GM12878 (cell line): ENCODE results near the gene DNAJC15. TPM values are rescaled to one million over a fixed set of nuclear protein-coding genes. Genes with fewer than 3 reads are reported as not detected.

ENCODE experiments used
- ATAC-seq: fragments of 200-7000 bp; cut with Tn5 transposase; 3 replicates; pipeline ENCODE4 v1.9.1; 2020; ENCODE audit warnings: mild to moderate bottlenecking, moderate library complexity
- BruUV-seq: library from RNA; stranded (reverse); fragments of 400-500 nt; replicated peaks from 2 replicates; lab custom pipeline; 2021; lab: Mats Ljungman, UMichigan
- CTCF ChIA-PET: fragments of 300-600 bp; sonication (Branson Sonifier 250); formaldehyde crosslinking; extraction: SDS; loops from one replicate; lab custom pipeline; 2021; ENCODE audit warnings: inconsistent platforms; lab: Yijun Ruan, JAX
- POLR2A ChIA-PET: fragments of 350-600 bp; formaldehyde crosslinking; extraction: SDS; loops from one replicate; lab custom pipeline; 2021; ENCODE audit warnings: inconsistent platforms; lab: Charles Lee
- RAD21 ChIA-PET: fragments of 300-600 bp; sonication (Branson Sonifier 250); formaldehyde crosslinking; loops from one replicate; lab custom pipeline; 2023; ENCODE audit warnings: antibody characterized with exemption; ENCODE audit not compliant: unreplicated experiment; lab: Charles Lee
- SMC1A ChIA-PET: fragments of 300-600 bp; sonication (Branson Sonifier 250); formaldehyde crosslinking; loops from one replicate; lab custom pipeline; 2023; ENCODE audit not compliant: unreplicated experiment, uncharacterized antibody; lab: Charles Lee
- DNase-seq: peaks from one replicate; pipeline ENCODE4 v3.0.0-alpha.2; 2011; ENCODE audit warnings: low read depth, low spot score
- FAIRE-seq: peaks from 3 replicates; lab custom pipeline; 2011; peaks lifted over from hg19 to GRCh38; lab: Jason Lieb, UNC
- H2AFZ ChIP-seq: 2 replicates; pipeline ENCODE4 v1.6.0; 2011; ENCODE audit warnings: low read depth, low read length, control low read depth; ENCODE audit not compliant: control insufficient read depth
- H3K27ac ChIP-seq: 2 replicates; pipeline ENCODE4 v1.5.1; 2011; ENCODE audit warnings: control low read depth; ENCODE audit not compliant: control insufficient read depth, insufficient read depth
- H3K27me3 ChIP-seq, 2 experiments: replicated peaks in 1 of 2; 2 replicates each; pipeline versions ENCODE4 v1.6.0 to v1.6.1; 2011; ENCODE audit warnings: low read length in 1 of 2; ENCODE audit not compliant: control insufficient read depth in 2 of 2, insufficient read depth in 2 of 2
- H3K36me3 ChIP-seq, 2 experiments: 2 replicates each; pipeline ENCODE4 v1.5.1; 2011; ENCODE audit warnings: low read length in 1 of 2; ENCODE audit not compliant: control insufficient read depth in 2 of 2, insufficient read depth in 2 of 2
- H3K4me1 ChIP-seq: 2 replicates; pipeline ENCODE4 v1.6.1; 2011; ENCODE audit warnings: mild to moderate bottlenecking, low read length, moderate library complexity, mixed read lengths; ENCODE audit not compliant: control insufficient read depth, insufficient read depth
- H3K4me2 ChIP-seq: 2 replicates; pipeline ENCODE4 v1.6.0; 2011; ENCODE audit warnings: control low read depth; ENCODE audit not compliant: control insufficient read depth, insufficient read depth
- H3K4me3 ChIP-seq: fragments of 200-600 bp; sonication (generic); 2 replicates; pipeline ENCODE4 v1.5.1; 2016
- H3K79me2 ChIP-seq: 2 replicates; pipeline ENCODE4 v1.6.0; 2011; ENCODE audit warnings: low read length; ENCODE audit not compliant: control insufficient read depth, insufficient read depth
- H3K9ac ChIP-seq: 2 replicates; pipeline ENCODE4 v1.8.0; 2011; ENCODE audit warnings: low read length, control low read depth, mixed read lengths; ENCODE audit not compliant: control insufficient read depth, insufficient read depth
- H3K9me3 ChIP-seq: replicated peaks from 3 replicates; pipeline ENCODE4 v1.5.1; 2011; ENCODE audit warnings: mild to moderate bottlenecking, low read length; ENCODE audit not compliant: control insufficient read depth, insufficient read depth
- H4K20me1 ChIP-seq: 2 replicates; pipeline ENCODE4 v1.6.0; 2011; ENCODE audit not compliant: control insufficient read depth, insufficient read depth
- ASH2L ChIP-seq: fragments of 300-600, 200-600 bp; sonication (generic); IDR thresholded peaks from 2 replicates; pipeline ENCODE4 v1.6.1; 2017; ENCODE audit warnings: low read depth, mild to moderate bottlenecking, borderline replicate concordance
- CEBPB ChIP-seq, 2 experiments: fragments of 150-350 bp in 1 of 2; IDR thresholded peaks; 2 replicates each; pipeline ENCODE4 v1.6.1; 2012 to 2014; ENCODE audit warnings: low read depth in 2 of 2, low read length in 2 of 2, borderline replicate concordance in 1 of 2, inconsistent platforms in 1 of 2
- CHD4 ChIP-seq: fragments of 200-600 bp; sonication (generic); IDR thresholded peaks from 2 replicates; pipeline ENCODE4 v1.6.1; 2016; ENCODE audit warnings: mild to moderate bottlenecking
- CUX1 ChIP-seq: IDR thresholded peaks from 2 replicates; pipeline ENCODE4 v1.6.1; 2012; ENCODE audit warnings: improper control_type of control experiment, low read depth, low read length; ENCODE audit not compliant: insufficient replicate concordance
- MLLT1 ChIP-seq: fragments of 450-650 bp; IDR thresholded peaks from 2 replicates; pipeline ENCODE4 v1.6.1; 2016; ENCODE audit warnings: mild to moderate bottlenecking
- SRF ChIP-seq, 2 experiments: IDR thresholded peaks; 2 replicates each; pipeline ENCODE4 v1.6.1; 2011; ENCODE audit warnings: low read depth in 2 of 2, low read length in 2 of 2, mild to moderate bottlenecking in 1 of 2, moderate library complexity in 1 of 2
- WGBS: methylation state at CpG from one replicate; pipeline ENCODE4 v1.1.6; 2016; ENCODE audit warnings: low lambda C conversion rate; ENCODE audit not compliant: insufficient replicate concordance, insufficient coverage; ENCODE audit errors: missing lambda C conversion rate; 5-methylcytosine and 5-hydroxymethylcytosine counted together
- in situ Hi-C: fragments of 300-500 bp; cut with MboI; formaldehyde crosslinking; loops from 9 replicates; pipeline ENCODE4 v1.14.3; 2018; ENCODE audit warnings: mixed read lengths
- intact Hi-C: fragments of 100-400 bp; cut with micrococcal nuclease; formaldehyde crosslinking; loops from one replicate; pipeline ENCODE4 v1.14.2; 2022; ENCODE audit not compliant: unreplicated experiment
- polyA plus RNA-seq, 11 experiments: library from polyadenylated mRNA; depleted of rRNA in 4 of 11; unstranded in 6 of 11; stranded (reverse) in 5 of 11; fragments of >200 nt; fragmentation: Nextera tagmentation in 4 of 11; fragmentation: Illumina TruSeq in 1 of 11; extraction: Ambion mirVana in 4 of 11; extraction: Trizol in 1 of 11; gene quantifications; 1 replicate in 1 of 11; 2 replicates in 10 of 11; pipeline versions ENCODE4 v1.2.1 to v1.2.3, GENCODE V29; 2011 to 2016; ENCODE audit warnings: inconsistent platforms in 2 of 11, missing spikeins in 2 of 11, low read depth in 1 of 11
- total RNA-seq, 4 experiments: library from RNA; depleted of rRNA in 3 of 4; stranded (reverse); fragments of >200 nt in 3 of 4; fragmentation: Illumina TruSeq in 1 of 4; extraction: Trizol in 1 of 4; gene quantifications; 2 replicates each; pipeline versions ENCODE4 v1.2.1 to v1.2.3, GENCODE V29; 2013 to 2021
- TF ChIP-seq, protein P1 (sequence below): fragments of 450-650 bp; IDR thresholded peaks from 2 replicates; pipeline ENCODE4 v1.6.1; 2017; ENCODE audit warnings: mild to moderate bottlenecking, moderate library complexity

Gene DNAJC15
- total and polyA plus RNA-seq, 10 of the 15 experiments (the other 5 are each of a cell fraction or from before 2014, with no cell fraction given) = 13.1 to 104 (median 54.4) TPM

DNA sequence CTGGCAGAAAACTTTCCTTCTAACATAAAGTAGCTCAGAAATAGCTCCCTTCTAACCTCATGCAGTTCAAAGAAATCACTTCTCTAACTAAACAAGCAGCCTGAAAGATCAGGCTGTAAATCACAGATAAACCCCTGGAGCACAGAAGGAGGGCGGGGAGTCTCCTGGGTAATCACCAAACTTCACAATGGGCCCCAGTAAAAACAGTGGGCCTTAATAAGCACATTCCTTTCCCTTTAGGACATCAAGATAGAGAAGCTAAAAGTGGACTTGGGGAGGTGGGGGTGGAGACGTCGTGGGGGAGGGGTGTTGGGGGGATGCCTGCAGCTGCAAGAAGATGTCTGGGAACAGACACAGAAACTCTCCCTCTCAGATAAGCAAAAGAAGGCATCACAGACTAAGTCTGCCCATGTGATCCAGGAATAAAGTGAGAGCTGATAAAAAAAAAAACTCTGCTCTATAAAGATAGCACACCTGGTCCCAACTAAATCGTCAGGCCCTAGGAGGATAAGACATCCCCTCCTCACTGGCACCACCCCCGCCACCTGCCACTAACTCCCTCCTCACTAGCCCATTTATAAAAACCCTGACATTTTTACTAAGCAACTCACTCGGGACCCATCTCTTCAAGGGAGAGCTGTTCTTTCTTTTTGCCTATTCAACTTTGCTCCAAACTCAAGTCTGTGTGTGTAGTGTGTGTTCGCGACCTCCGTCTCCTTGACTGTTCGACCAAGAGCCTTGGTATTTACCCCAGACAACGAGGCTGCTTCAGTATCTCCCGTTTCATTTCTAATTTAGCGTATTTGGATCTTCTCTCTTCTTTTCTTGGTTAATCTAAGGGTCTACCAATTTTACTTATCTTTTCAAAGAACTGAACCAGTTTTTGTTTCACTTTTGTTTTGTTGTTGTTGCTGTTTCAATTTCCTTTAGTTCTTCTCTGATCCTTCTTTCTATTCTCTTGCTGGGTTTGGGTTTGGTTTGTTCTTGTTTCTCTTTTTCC, 31.7 kb downstream of the DNAJC15 start:
- ChIA-PET RAD21 (interaction anchor here (0.9 to 1.6 kb wide), 8 partner anchors 10 to 65 kb away, joined by 3 to 6 read pairs (median 4); partner anchors contain the start of gene DNAJC15), CTCF (interaction anchor here (0.9 to 1.7 kb wide), 4 partner anchors 16 to 63 kb away, joined by 3 to 5 read pairs (median 4); partner anchors contain the start of gene EPSTI1), SMC1A (interaction anchor here (0.7 to 6.1 kb wide), 14 partner anchors 9 to 83 kb away, joined by 3 to 48 read pairs (median 4); partner anchors contain the start of gene DNAJC15), POLR2A (interaction anchor here (0.6 to 1.1 kb wide), 2 partner anchors 20 to 58 kb away, joined by 3 read pairs; no protein-coding TSS in a partner anchor)
- Histone ChIP-seq H3K9ac (peak overlapping the region; percentile 74), H3K9me3 (no peaks in the 10 kb centered on the region; the same call in 2 of the 3 replicates), H3K36me3 (peaks cover 0 to 2% of the 10 kb centered on the region in 2 experiments; a peak in 1 of 4 replicates), H3K4me1 (peaks cover 25% of the 10 kb centered on the region), H3K27ac (peak overlapping the region; percentile 71), H3K4me2 (peak overlapping the region; percentile 92), H3K79me2 (peaks cover 51% of the 10 kb centered on the region), H2AFZ (peak overlapping the region; percentile 69), H3K4me3 (peak overlapping the region; percentile 74), H4K20me1 (no peaks in the 10 kb centered on the region; the same call in 1 of the 2 replicates), H3K27me3 (no peaks in the 10 kb centered on the region)
- ATAC-seq (peak; percentile 56), FAIRE-seq (peak; percentile 96), DNase-seq (no peak)
- BruUV-seq = no TSS peak
- in situ Hi-C loops = no loop called here
- WGBS = 8% methylated on average over 13 of the region's 13 CpGs
- intact Hi-C loops = no loop called here
- no peak for TF ChIP-seq SRF (IDR thresholded peaks at IDR 0.05; ENCODE audit: low read depth in 2 of 2, low read length in 2 of 2)
- peak; percentile 71 for TF ChIP-seq MLLT1
- no peak for TF ChIP-seq CHD4
- TF ChIP-seq ASH2L = peak; percentile 91; the same call in 1 of the 2 replicates
- TF ChIP-seq CUX1 = no peak
- TF ChIP-seq, protein P1, sequence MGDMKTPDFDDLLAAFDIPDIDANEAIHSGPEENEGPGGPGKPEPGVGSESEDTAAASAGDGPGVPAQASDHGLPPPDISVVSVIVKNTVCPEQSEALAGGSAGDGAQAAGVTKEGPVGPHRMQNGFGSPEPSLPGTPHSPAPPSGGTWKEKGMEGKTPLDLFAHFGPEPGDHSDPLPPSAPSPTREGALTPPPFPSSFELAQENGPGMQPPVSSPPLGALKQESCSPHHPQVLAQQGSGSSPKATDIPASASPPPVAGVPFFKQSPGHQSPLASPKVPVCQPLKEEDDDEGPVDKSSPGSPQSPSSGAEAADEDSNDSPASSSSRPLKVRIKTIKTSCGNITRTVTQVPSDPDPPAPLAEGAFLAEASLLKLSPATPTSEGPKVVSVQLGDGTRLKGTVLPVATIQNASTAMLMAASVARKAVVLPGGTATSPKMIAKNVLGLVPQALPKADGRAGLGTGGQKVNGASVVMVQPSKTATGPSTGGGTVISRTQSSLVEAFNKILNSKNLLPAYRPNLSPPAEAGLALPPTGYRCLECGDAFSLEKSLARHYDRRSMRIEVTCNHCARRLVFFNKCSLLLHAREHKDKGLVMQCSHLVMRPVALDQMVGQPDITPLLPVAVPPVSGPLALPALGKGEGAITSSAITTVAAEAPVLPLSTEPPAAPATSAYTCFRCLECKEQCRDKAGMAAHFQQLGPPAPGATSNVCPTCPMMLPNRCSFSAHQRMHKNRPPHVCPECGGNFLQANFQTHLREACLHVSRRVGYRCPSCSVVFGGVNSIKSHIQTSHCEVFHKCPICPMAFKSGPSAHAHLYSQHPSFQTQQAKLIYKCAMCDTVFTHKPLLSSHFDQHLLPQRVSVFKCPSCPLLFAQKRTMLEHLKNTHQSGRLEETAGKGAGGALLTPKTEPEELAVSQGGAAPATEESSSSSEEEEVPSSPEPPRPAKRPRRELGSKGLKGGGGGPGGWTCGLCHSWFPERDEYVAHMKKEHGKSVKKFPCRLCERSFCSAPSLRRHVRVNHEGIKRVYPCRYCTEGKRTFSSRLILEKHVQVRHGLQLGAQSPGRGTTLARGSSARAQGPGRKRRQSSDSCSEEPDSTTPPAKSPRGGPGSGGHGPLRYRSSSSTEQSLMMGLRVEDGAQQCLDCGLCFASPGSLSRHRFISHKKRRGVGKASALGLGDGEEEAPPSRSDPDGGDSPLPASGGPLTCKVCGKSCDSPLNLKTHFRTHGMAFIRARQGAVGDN = no peak
- TF ChIP-seq CEBPB (IDR thresholded peaks at IDR 0.05; ENCODE audit: borderline replicate concordance in 1 of 2, low read depth in 2 of 2, low read length in 2 of 2) = no peak
